GM10266 (cell line): ENCODE results near the gene MDFI.
"Not testable (repeated sequence)": the region's sequence is repeated elsewhere in the genome, so short reads cannot be mapped to it uniquely, and the experiment has no call there.

Experiments
- DNase-seq: peaks from one replicate; pipeline ENCODE4 v3.0.0; 2012; ENCODE audit errors: extremely low spot score
- CTCF ChIP-seq: IDR thresholded peaks from 2 replicates; pipeline ENCODE4 v1.5.1; 2012; ENCODE audit warnings: mild to moderate bottlenecking, low read depth; ENCODE audit not compliant: control insufficient read depth, insufficient read depth; ENCODE audit errors: missing control alignments

The MDFI gene

GRCh38 chr6:41615311-41615710 is 23.0 kb upstream of the MDFI start:
- no peak for TF ChIP-seq CTCF
- no peak for DNase-seq

- TF ChIP-seq CTCF: no peak
- DNase-seq: no peak
Observed at GRCh38 chr6:41618598-41618997, 19.7 kb upstream of the MDFI start.

- not testable (repeated sequence) for DNase-seq
Observed at GRCh38 chr6:41619193-41619592, 19.1 kb upstream of the MDFI start.

GRCh38 chr6:41621367-41621766 is 16.9 kb upstream of the MDFI start:
- no peak for TF ChIP-seq CTCF
- no peak for DNase-seq

- DNase-seq: no peak
- TF ChIP-seq CTCF: no peak
Observed at GRCh38 chr6:41621802-41622201, 16.5 kb upstream of the MDFI start.

GRCh38 chr6:41622206-41622988 is 15.9 kb upstream of the MDFI start:
- DNase-seq: no peak

GRCh38 chr6:41623330-41623729 is 14.9 kb upstream of the MDFI start:
- DNase-seq: no peak
- TF ChIP-seq CTCF: no peak

More at GRCh38 chr6:41622206-41622988, 15.9 kb upstream of the MDFI start:
- no peak for TF ChIP-seq CTCF
